ENCODE results near the gene FCRL2.

FCRL2 gene

GRCh38 chr1:157776971-157777391 lies at the start of gene FCRL2:
FCRL2 (minus strand) TSS chr1:157777132; CDS start chr1:157777073, 59 bp downstream.
- DNase-seq = peak; percentile 58

- no peak for DNase-seq
These were observed 43.4 kb upstream of the FCRL2 start for GRCh38 chr1:157820299-157820698.

- DNase-seq = no peak
These were observed 43.0 kb upstream of the FCRL2 start, which contains the start of gene FCRL1 for GRCh38 chr1:157819896-157820295. FCRL1 (minus strand) TSS chr1:157820120; CDS start chr1:157820037, 83 bp downstream.

- DNase-seq = no peak
These were observed 42.3 kb upstream of the FCRL2 start for GRCh38 chr1:157819215-157819614.

GRCh38 chr1:157813269-157813668 lies 36.3 kb upstream of the FCRL2 start:
- no peak for DNase-seq

- DNase-seq = no peak
These were observed 29.7 kb upstream of the FCRL2 start for GRCh38 chr1:157806431-157807149.

GRCh38 chr1:157803851-157804250 lies 26.9 kb upstream of the FCRL2 start:
- DNase-seq = no peak

GRCh38 chr1:157799996-157800395 lies 23.1 kb upstream of the FCRL2 start:
- no peak for DNase-seq

- no peak for DNase-seq
These were observed 21.3 kb upstream of the FCRL2 start for GRCh38 chr1:157798211-157798610.

GRCh38 chr1:157785248-157785647 lies 8.3 kb upstream of the FCRL2 start:
- no peak for DNase-seq

- DNase-seq = no peak
These were observed 7.9 kb upstream of the FCRL2 start for GRCh38 chr1:157784801-157785200.

- peak; percentile 10 for DNase-seq
These were observed 6.0 kb upstream of the FCRL2 start for GRCh38 chr1:157782931-157783330.

- no peak for DNase-seq
These were observed 4.1 kb upstream of the FCRL2 start for GRCh38 chr1:157781048-157781447.

GRCh38 chr1:157775101-157775870 lies 1.6 kb downstream of the FCRL2 start:
- no peak for DNase-seq

- no peak for DNase-seq
These were observed 2.5 kb downstream of the FCRL2 start for GRCh38 chr1:157774412-157774811.

GRCh38 chr1:157773493-157774350 lies 3.2 kb downstream of the FCRL2 start:
- peak; percentile 11 for DNase-seq

GRCh38 chr1:157771661-157772425 lies 5.1 kb downstream of the FCRL2 start:
- DNase-seq = no peak

GRCh38 chr1:157770442-157771043 lies 6.4 kb downstream of the FCRL2 start:
- peak; percentile 12 for DNase-seq

- no peak for DNase-seq
These were observed 10.1 kb downstream of the FCRL2 start for GRCh38 chr1:157766792-157767191.

- no peak for DNase-seq
These were observed 18.9 kb downstream of the FCRL2 start for GRCh38 chr1:157758018-157758417.

GRCh38 chr1:157753611-157754010 lies 23.3 kb downstream of the FCRL2 start:
- no peak for DNase-seq

- no peak for DNase-seq
These were observed 25.6 kb downstream of the FCRL2 start for GRCh38 chr1:157751283-157751682.

All from OCI-M1 (cell line).